WTC11 (cell line): ENCODE data around the gene ATM. TPM values are rescaled to one million over a fixed set of nuclear protein-coding genes. Genes with fewer than 3 reads are reported as not detected.

Source experiments
- ATAC-seq: fragments of 200-7000 bp; cut with Tn5 transposase; 2 replicates; pipeline ENCODE4 v1.10.0; 2021; ENCODE audit warnings: mild to moderate bottlenecking, moderate library complexity
- CTCF ChIA-PET: fragments of 300-600 bp; sonication (Branson Sonifier 250); formaldehyde crosslinking; loops from one replicate; lab custom pipeline; 2021; ENCODE audit warnings: antibody characterized with exemption; lab: Charles Lee
- POLR2A ChIA-PET: fragments of 350-600 bp; sonication (Branson Sonifier 250); formaldehyde crosslinking; loops from one replicate; lab custom pipeline; 2021; ENCODE audit warnings: antibody characterized with exemption; lab: Charles Lee
- DNase-seq: peaks from one replicate; pipeline ENCODE4 v3.0.0; 2021; ENCODE audit warnings: low spot score
- H3K27ac Mint-ChIP-seq: 2 replicates; pipeline ENCODE4 v1.8.0; 2021; ENCODE audit warnings: mixed read lengths
- H3K27me3 Mint-ChIP-seq: 2 replicates; pipeline ENCODE4 v1.8.0; 2021; ENCODE audit warnings: low read depth, mild to moderate bottlenecking, moderate library complexity, mixed read lengths
- H3K36me3 Mint-ChIP-seq: 2 replicates; pipeline ENCODE4 v1.8.0; 2021; ENCODE audit warnings: mixed read lengths
- H3K4me1 Mint-ChIP-seq: 2 replicates; pipeline ENCODE4 v1.8.0; 2022; ENCODE audit warnings: mixed read lengths
- H3K4me3 Mint-ChIP-seq: 2 replicates; pipeline ENCODE4 v1.8.0; 2021; ENCODE audit warnings: mild to moderate bottlenecking, moderate library complexity, mixed read lengths
- H3K9me3 Mint-ChIP-seq: 2 replicates; pipeline ENCODE4 v1.8.0; 2021; ENCODE audit warnings: mixed read lengths
- ATF6 ChIP-seq: sonication (generic); formaldehyde crosslinking; IDR thresholded peaks from 2 replicates; pipeline ENCODE4 v1.8.1; 2023; ENCODE audit warnings: mild to moderate bottlenecking, missing genetic modification reagents
- CDX4 ChIP-seq: fragments of 250-450 bp; sonication (Bioruptor Pico); IDR thresholded peaks from 2 replicates; pipeline ENCODE4 v1.9.0; 2021; ENCODE audit warnings: moderate library complexity, mild to moderate bottlenecking, inconsistent platforms, borderline replicate concordance
- CTCF ChIP-seq: fragments of 200-600 bp; IDR thresholded peaks from 2 replicates; pipeline ENCODE4 v1.8.0; 2022; ENCODE audit warnings: antibody characterized with exemption
- E2F5 ChIP-seq: sonication (generic); formaldehyde crosslinking; IDR thresholded peaks from 2 replicates; pipeline ENCODE4 v1.8.1; 2022; ENCODE audit warnings: mild to moderate bottlenecking, moderate library complexity, missing genetic modification reagents
- ETV6 ChIP-seq: sonication (generic); formaldehyde crosslinking; IDR thresholded peaks from 2 replicates; pipeline ENCODE4 v1.8.1; 2022; ENCODE audit warnings: mild to moderate bottlenecking, missing genetic modification reagents
- FOXP1 ChIP-seq: sonication (generic); formaldehyde crosslinking; IDR thresholded peaks from 2 replicates; pipeline ENCODE4 v1.8.0; 2022; ENCODE audit warnings: missing genetic modification reagents, mild to moderate bottlenecking, moderate library complexity, borderline replicate concordance
- GABPB1 ChIP-seq: sonication (generic); formaldehyde crosslinking; IDR thresholded peaks from 2 replicates; pipeline ENCODE4 v1.8.1; 2023; ENCODE audit warnings: mild to moderate bottlenecking, missing genetic modification reagents
- GRHL2 ChIP-seq: fragments of 250-450 bp; sonication (Bioruptor Pico); IDR thresholded peaks from 2 replicates; pipeline ENCODE4 v1.8.0; 2022; ENCODE audit warnings: mild to moderate bottlenecking, moderate library complexity; ENCODE audit not compliant: insufficient replicate concordance, severe bottlenecking
- JAZF1 ChIP-seq: fragments of 250-450 bp; sonication (Bioruptor Pico); IDR thresholded peaks from 2 replicates; pipeline ENCODE4 v1.9.0; 2021; ENCODE audit warnings: moderate library complexity, mild to moderate bottlenecking, inconsistent platforms
- KAT7 ChIP-seq: sonication (generic); formaldehyde crosslinking; IDR thresholded peaks from 2 replicates; pipeline ENCODE4 v1.8.1; 2023; ENCODE audit warnings: missing genetic modification reagents, mild to moderate bottlenecking, borderline replicate concordance
- MYBL2 ChIP-seq: sonication (generic); formaldehyde crosslinking; IDR thresholded peaks from 2 replicates; pipeline ENCODE4 v1.8.1; 2023; ENCODE audit warnings: mild to moderate bottlenecking, moderate library complexity, missing genetic modification reagents
- NR3C1 ChIP-seq: sonication (generic); formaldehyde crosslinking; conservative IDR thresholded peaks from 2 replicates; pipeline ENCODE4 v1.8.1; 2023; ENCODE audit warnings: low read depth, mild to moderate bottlenecking, missing genetic modification reagents
- PRDM15 ChIP-seq: sonication (generic); formaldehyde crosslinking; IDR thresholded peaks from 2 replicates; pipeline ENCODE4 v1.8.0; 2022; ENCODE audit warnings: missing genetic modification reagents
- SOX15 ChIP-seq: fragments of 250-450 bp; sonication (Bioruptor Pico); IDR thresholded peaks from 2 replicates; pipeline ENCODE4 v1.9.0; 2021; ENCODE audit warnings: mild to moderate bottlenecking
- TEAD4 ChIP-seq: sonication (generic); formaldehyde crosslinking; IDR thresholded peaks from 2 replicates; pipeline ENCODE4 v1.8.0; 2022; ENCODE audit warnings: mild to moderate bottlenecking, missing genetic modification reagents
- USF1 ChIP-seq: sonication (generic); formaldehyde crosslinking; IDR thresholded peaks from 2 replicates; pipeline ENCODE4 v1.8.0; 2022; ENCODE audit warnings: mild to moderate bottlenecking, missing genetic modification reagents
- ZBTB43 ChIP-seq: sonication (generic); formaldehyde crosslinking; IDR thresholded peaks from 2 replicates; pipeline ENCODE4 v1.8.1; 2023; ENCODE audit warnings: mild to moderate bottlenecking, missing genetic modification reagents
- ZNF219 ChIP-seq: sonication (generic); formaldehyde crosslinking; IDR thresholded peaks from 2 replicates; pipeline ENCODE4 v1.8.0; 2023; ENCODE audit warnings: missing genetic modification reagents, mild to moderate bottlenecking, borderline replicate concordance
- ZNF232 ChIP-seq: sonication (generic); formaldehyde crosslinking; IDR thresholded peaks from 2 replicates; pipeline ENCODE4 v1.8.0; 2022; ENCODE audit warnings: mild to moderate bottlenecking, missing genetic modification reagents
- ZNF263 ChIP-seq: sonication (generic); formaldehyde crosslinking; IDR thresholded peaks from 2 replicates; pipeline ENCODE4 v1.8.1; 2022; ENCODE audit warnings: low read depth, mild to moderate bottlenecking, moderate library complexity, missing genetic modification reagents
- ZNF281 ChIP-seq: sonication (generic); formaldehyde crosslinking; IDR thresholded peaks from 2 replicates; pipeline ENCODE4 v1.8.0; 2023; ENCODE audit warnings: mild to moderate bottlenecking, missing genetic modification reagents
- total RNA-seq: library from RNA; stranded (reverse); gene quantifications from 3 replicates; pipeline ENCODE4 v1.2.3, GENCODE V29; 2021

The ATM gene
- total RNA-seq, 1 experiment from 2014 or later: 49.5 TPM

GRCh38 chr11:108239076-108239475 lies 16.2 kb downstream of the ATM start:
- POLR2A ChIA-PET: no interaction called here
- H3K9me3 Mint-ChIP-seq: no peaks in the 10 kb centered on the region
- peaks cover 30% of the 10 kb centered on the region for H3K36me3 Mint-ChIP-seq
- CTCF ChIA-PET: no interaction called here
- ATAC-seq (no peak), DNase-seq (no peak)
- no peaks in the 10 kb centered on the region for H3K4me1 Mint-ChIP-seq
- TF ChIP-seq CDX4 (CRISPR knock-in tag) (no peak), PRDM15 (CRISPR knock-in tag) (no peak), ETV6 (CRISPR knock-in tag) (no peak), CTCF (no peak), E2F5 (no peak), FOXP1 (no peak), JAZF1 (CRISPR knock-in tag) (no peak), TEAD4 (CRISPR knock-in tag) (no peak), MYBL2 (CRISPR knock-in tag) (no peak), NR3C1 (CRISPR knock-in tag) (no peak), ZNF263 (no peak), SOX15 (no peak), KAT7 (no peak), ZNF219 (CRISPR knock-in tag) (no peak), USF1 (CRISPR knock-in tag) (no peak), GABPB1 (CRISPR knock-in tag) (no peak), ZBTB43 (CRISPR knock-in tag) (no peak)
- no peak overlapping the region for H3K27ac Mint-ChIP-seq
- H3K27me3 Mint-ChIP-seq: no peaks in the 10 kb centered on the region
- H3K4me3 Mint-ChIP-seq: no peak overlapping the region

GRCh38 chr11:108241330-108242037 lies 18.6 kb downstream of the ATM start:
- ChIA-PET CTCF (no interaction called here), POLR2A (interaction anchor here (0.7 kb wide), 1 partner anchor 16 kb away, joined by 4 read pairs; no protein-coding TSS in a partner anchor)
- ATAC-seq (no peak), DNase-seq (no peak)
- H3K4me3 Mint-ChIP-seq: no peak overlapping the region
- H3K9me3 Mint-ChIP-seq: no peaks in the 10 kb centered on the region
- no peak overlapping the region for H3K27ac Mint-ChIP-seq
- no peaks in the 10 kb centered on the region for H3K27me3 Mint-ChIP-seq
- peaks cover 26% of the 10 kb centered on the region for H3K36me3 Mint-ChIP-seq
- H3K4me1 Mint-ChIP-seq: no peaks in the 10 kb centered on the region
- no peak for TF ChIP-seq ATF6
- TF ChIP-seq ZNF281 (CRISPR knock-in tag): no peak
- no peak for TF ChIP-seq GRHL2 (CRISPR knock-in tag)
- TF ChIP-seq ZNF232 (CRISPR knock-in tag): no peak
